H1 (cell line): ENCODE measurements around the gene UGT1A6. TPM values are rescaled to one million over a fixed set of nuclear protein-coding genes. Genes with fewer than 3 reads are reported as not detected.

Experiments used
- CTCF ChIA-PET: fragments of 300-600 bp; sonication (Branson Sonifier 250); formaldehyde crosslinking; loops from one replicate; lab custom pipeline; 2021; ENCODE audit not compliant: partially characterized antibody; lab: Charles Lee
- POLR2A ChIA-PET: fragments of 300-600 bp; sonication (Branson Sonifier 250); formaldehyde crosslinking; loops from one replicate; lab custom pipeline; 2021; ENCODE audit warnings: inconsistent platforms; ENCODE audit not compliant: partially characterized antibody; lab: Charles Lee
- DNase-seq, 2 experiments: peaks; one replicate each; pipeline versions ENCODE4 v3.0.0 to v3.0.0-alpha.2; 2010 to 2022; ENCODE audit warnings: low spot score in 2 of 2, low read depth in 1 of 2, mixed read lengths in 1 of 2
- FAIRE-seq: peaks from 2 replicates; lab custom pipeline; 2011; peaks lifted over from hg19 to GRCh38; lab: Jason Lieb, UNC
- H2AFZ ChIP-seq: 2 replicates; pipeline ENCODE4 v1.8.1; 2012; ENCODE audit warnings: low read length, inconsistent platforms
- H2AK5ac ChIP-seq: 2 replicates; pipeline ENCODE4 v1.6.1; 2013; ENCODE audit warnings: low read depth, low read length
- H2BK120ac ChIP-seq: replicated peaks from 2 replicates; pipeline ENCODE3; 2013; ENCODE audit warnings: low read depth, low read length, inconsistent platforms
- H2BK12ac ChIP-seq: 2 replicates; pipeline ENCODE4 v1.6.1; 2013; ENCODE audit warnings: low read depth, low read length
- H2BK15ac ChIP-seq: 2 replicates; pipeline ENCODE4 v1.6.1; 2013; ENCODE audit warnings: low read length
- H2BK20ac ChIP-seq: 2 replicates; pipeline ENCODE4 v1.6.1; 2013; ENCODE audit warnings: low read length
- H2BK5ac ChIP-seq: 2 replicates; pipeline ENCODE4 v1.6.1; 2013; ENCODE audit warnings: low read depth, low read length
- H3K14ac ChIP-seq: 2 replicates; pipeline ENCODE4 v1.6.1; 2013; ENCODE audit warnings: inconsistent platforms; ENCODE audit not compliant: insufficient read length
- H3K18ac ChIP-seq: 2 replicates; pipeline ENCODE4 v1.6.1; 2013; ENCODE audit warnings: low read length; ENCODE audit errors: extremely low read depth
- H3K23ac ChIP-seq: 2 replicates; pipeline ENCODE4 v1.6.1; 2013; ENCODE audit warnings: inconsistent platforms; ENCODE audit not compliant: insufficient read length
- H3K23me2 ChIP-seq: 2 replicates; pipeline ENCODE4 v1.6.1; 2013; ENCODE audit warnings: low read depth, low read length
- H3K27ac ChIP-seq: 2 replicates; pipeline ENCODE4 v1.6.1; 2011; ENCODE audit warnings: low read depth, low read length, inconsistent platforms
- H3K27me3 ChIP-seq, 4 experiments: replicated peaks in 1 of 4; 1 replicate in 1 of 4; 2 replicates in 3 of 4; pipeline versions ENCODE4 v1.6.1 to v1.8.1; 2011 to 2013; ENCODE audit warnings: low read length in 3 of 4, mild to moderate bottlenecking in 3 of 4, inconsistent platforms in 2 of 4, mixed read lengths in 2 of 4, moderate library complexity in 1 of 4; ENCODE audit not compliant: control insufficient read depth in 3 of 4, insufficient read depth in 3 of 4; ENCODE audit errors: extremely low read depth in 1 of 4
- H3K36me3 ChIP-seq, 4 experiments: 2 replicates each; pipeline versions ENCODE4 v1.6.1 to v1.8.1; 2011 to 2013; ENCODE audit warnings: mild to moderate bottlenecking in 4 of 4, low read length in 3 of 4, moderate library complexity in 2 of 4, control low read depth in 1 of 4, inconsistent platforms in 1 of 4; ENCODE audit not compliant: insufficient read depth in 4 of 4, control insufficient read depth in 2 of 4
- H3K4ac ChIP-seq: replicated peaks from 2 replicates; pipeline ENCODE3; 2013; ENCODE audit warnings: low read length, low read depth, mixed read lengths, inconsistent platforms; ENCODE audit not compliant: insufficient read length
- H3K4me1 ChIP-seq, 4 experiments: replicated peaks in 1 of 4; 1 replicate in 1 of 4; 2 replicates in 3 of 4; pipeline versions ENCODE4 v1.6.1 to v1.8.1; 2011 to 2013; ENCODE audit warnings: low read length in 3 of 4, inconsistent platforms in 2 of 4, mixed read lengths in 1 of 4; ENCODE audit not compliant: insufficient read depth in 4 of 4, control insufficient read depth in 3 of 4
- H3K4me2 ChIP-seq, 2 experiments: 2 replicates each; pipeline versions ENCODE4 v1.6.1 to v1.8.1; 2011 to 2013; ENCODE audit warnings: low read depth in 2 of 2, low read length in 2 of 2, control low read depth in 1 of 2, inconsistent platforms in 1 of 2, mild to moderate bottlenecking in 1 of 2; ENCODE audit not compliant: insufficient read depth in 1 of 2
- H3K4me3 ChIP-seq, 4 experiments: fragments of 200-600, 300-600 bp in 1 of 4; sonication (generic), shearing (Covaris generic), sonication (Bioruptor Twin) in 1 of 4; 2 replicates each; pipeline versions ENCODE4 v1.5.1 to v1.8.1; 2011 to 2016; ENCODE audit warnings: low read length in 4 of 4, low read depth in 3 of 4, control low read depth in 2 of 4, inconsistent platforms in 2 of 4, mild to moderate bottlenecking in 2 of 4, mixed read lengths in 1 of 4, moderate library complexity in 1 of 4; ENCODE audit not compliant: insufficient read depth in 2 of 4; ENCODE audit errors: extremely low read depth in 1 of 4
- H3K56ac ChIP-seq: replicated peaks from 2 replicates; pipeline ENCODE3; 2013; ENCODE audit warnings: low read depth, mild to moderate bottlenecking, mixed read lengths, low read length, inconsistent platforms; ENCODE audit not compliant: insufficient read length
- H3K79me1 ChIP-seq: 2 replicates; pipeline ENCODE4 v1.6.1; 2013; ENCODE audit warnings: low read depth, low read length, control low read depth
- H3K79me2 ChIP-seq, 2 experiments: 2 replicates each; pipeline versions ENCODE4 v1.6.1 to v1.8.1; 2012 to 2013; ENCODE audit warnings: low read length in 2 of 2, mild to moderate bottlenecking in 2 of 2, inconsistent platforms in 1 of 2; ENCODE audit not compliant: insufficient read depth in 2 of 2, control insufficient read depth in 1 of 2
- H3K9ac ChIP-seq, 4 experiments: replicated peaks in 1 of 4; 1 replicate in 1 of 4; 2 replicates in 3 of 4; pipeline versions ENCODE4 v1.6.1 to v1.8.1; 2011 to 2013; ENCODE audit warnings: low read depth in 3 of 4, low read length in 3 of 4, control low read depth in 2 of 4, mild to moderate bottlenecking in 2 of 4, moderate library complexity in 2 of 4, inconsistent platforms in 1 of 4; ENCODE audit errors: extremely low read depth in 1 of 4
- H3K9me3 ChIP-seq, 2 experiments: 2 replicates each; pipeline versions ENCODE4 v1.6.1 to v1.8.1; 2012 to 2013; ENCODE audit warnings: mild to moderate bottlenecking in 2 of 2, moderate library complexity in 2 of 2, control low read depth in 1 of 2, inconsistent platforms in 1 of 2, low read depth in 1 of 2, low read length in 1 of 2, mixed read lengths in 1 of 2; ENCODE audit not compliant: insufficient read depth in 2 of 2
- H4K20me1 ChIP-seq, 2 experiments: replicated peaks in 1 of 2; 2 replicates each; pipeline versions ENCODE3 to v1.8.1; 2011 to 2013; ENCODE audit warnings: inconsistent platforms in 2 of 2, low read length in 2 of 2, mild to moderate bottlenecking in 1 of 2; ENCODE audit not compliant: insufficient read depth in 2 of 2, control insufficient read depth in 1 of 2
- H4K5ac ChIP-seq: 2 replicates; pipeline ENCODE4 v1.6.1; 2013; ENCODE audit warnings: low read length, low read depth, mixed read lengths, inconsistent platforms; ENCODE audit not compliant: insufficient read length
- H4K8ac ChIP-seq: 2 replicates; pipeline ENCODE4 v1.8.0; 2013; ENCODE audit warnings: mild to moderate bottlenecking, moderate library complexity, low read length, inconsistent platforms; ENCODE audit not compliant: insufficient read depth; ENCODE audit errors: extremely low read depth
- H4K91ac ChIP-seq: replicated peaks from 2 replicates; pipeline ENCODE3; 2013; ENCODE audit warnings: low read length, mixed read lengths, inconsistent platforms; ENCODE audit not compliant: insufficient read length
- ASH2L ChIP-seq: fragments of 200-600, 300-600 bp; sonication (generic); IDR thresholded peaks from one replicate; pipeline ENCODE4 v1.7.1; 2017; ENCODE audit warnings: low read length
- NRF1 ChIP-seq: IDR thresholded peaks from 2 replicates; pipeline ENCODE4 v1.6.1; 2011; ENCODE audit warnings: mild to moderate bottlenecking, low read depth, low read length, improper control_type of control experiment
- RNF2 ChIP-seq: fragments of 200-900, 300-1000 bp; sonication (generic); IDR thresholded peaks from 2 replicates; pipeline ENCODE4 v1.7.1; 2016; ENCODE audit warnings: borderline replicate concordance, low read depth, mild to moderate bottlenecking, antibody characterized with exemption, low read length; ENCODE audit not compliant: poor library complexity, severe bottlenecking; ENCODE audit errors: missing control alignments
- SIN3A ChIP-seq, 2 experiments: IDR thresholded peaks in 1 of 2; conservative IDR thresholded peaks in 1 of 2; 2 replicates each; pipeline ENCODE4 v1.6.1; 2011 to 2012; ENCODE audit warnings: low read length in 2 of 2, improper control_type of control experiment in 1 of 2, low read depth in 1 of 2, mild to moderate bottlenecking in 1 of 2
- WGBS, 2 experiments: shearing (Covaris generic) in 1 of 2; methylation state at CpG; one replicate each; pipeline versions ENCODE4 v1.1.6 to v1.1.7; 2013 to 2015; ENCODE audit warnings: low lambda C conversion rate in 2 of 2, mixed read lengths in 2 of 2, inconsistent platforms in 1 of 2, low coverage in 1 of 2, missing lambda C conversion rate in 1 of 2; ENCODE audit not compliant: insufficient replicate concordance in 2 of 2, insufficient coverage in 1 of 2, insufficient read length in 1 of 2; ENCODE audit errors: extremely low coverage in 1 of 2, missing lambda C conversion rate in 1 of 2; 5-methylcytosine and 5-hydroxymethylcytosine counted together
- polyA plus RNA-seq, 7 experiments: library from polyadenylated mRNA; depleted of rRNA in 3 of 7; stranded (reverse) in 5 of 7; unstranded in 2 of 7; fragments of >200 nt in 5 of 7; fragments of 200-250 nt in 2 of 7; gene quantifications; 1 replicate in 5 of 7; 2 replicates in 1 of 7; 4 replicates in 1 of 7; pipeline versions ENCODE4 v1.2.1 to v1.2.3, GENCODE V29; 2011 to 2013; ENCODE audit warnings: missing spikeins in 2 of 7, mixed read lengths in 2 of 7
- total RNA-seq: library from RNA; stranded (reverse); fragmentation: NEBNext Ultra II Directional; extraction: Animal tissue kit (Norgen Biotek cat#: 25700); gene quantifications from 2 replicates; pipeline ENCODE4 v1.2.1, GENCODE V29; 2021

The UGT1A6 gene
- total and polyA plus RNA-seq, 2 of the 8 experiments (the other 6 are each of a cell fraction or from before 2014, with no cell fraction given), result not detected

- Histone ChIP-seq H3K27me3 (no peaks in the 10 kb centered on the region), H3K56ac (no peak overlapping the region), H3K14ac (no peak overlapping the region), H3K18ac (no peak overlapping the region), H2BK15ac (no peak overlapping the region), H4K8ac (no peak overlapping the region), H3K4ac (no peak overlapping the region), H2AFZ (no peak overlapping the region), H3K23ac (no peak overlapping the region), H2BK20ac (no peak overlapping the region), H3K79me2 (no peaks in the 10 kb centered on the region), H2AK5ac (no peak overlapping the region), H3K9me3 (no peaks in the 10 kb centered on the region), H3K4me3 (no peak overlapping the region), H4K91ac (no peak overlapping the region), H3K79me1 (no peaks in the 10 kb centered on the region), H3K4me2 (no peak overlapping the region), H3K36me3 (no peaks in the 10 kb centered on the region), H2BK12ac (no peak overlapping the region), H2BK120ac (no peak overlapping the region)
- POLR2A ChIA-PET, result no interaction called here
- 91% methylated on average over 8 of the region's 8 CpGs; no CpG with 5 or more reads in 1 of the 2 experiments for WGBS, 2 experiments
- no peak for FAIRE-seq
- TF ChIP-seq ASH2L (no peak), NRF1 (no peak), SIN3A (conservative IDR thresholded peaks at IDR 0.05 in 1 of 2, IDR thresholded peaks at IDR 0.05 in 1 of 2; ENCODE audit: low read depth in 1 of 2, low read length in 2 of 2) (no peak), RNF2 (no peak)
- TF ChIP-seq, all 59 proteins: peak for 0
- Histone ChIP-seq H3K9ac (no peak overlapping the region), H2BK5ac (no peak overlapping the region), H3K23me2 (no peaks in the 10 kb centered on the region), H4K20me1 (no peaks in the 10 kb centered on the region), H3K4me1 (no peaks in the 10 kb centered on the region), H3K27ac (no peak overlapping the region), H4K5ac (no peak overlapping the region)
- no peak for DNase-seq
- CTCF ChIA-PET, result no interaction called here
Measured at GRCh38 chr2:233811732-233812131, 119.0 kb downstream of the UGT1A6 start.
